HUDEP-2 (cell line): Measurements from ENCODE around the gene KMT2B.
"Not testable (repeated sequence)": the region's sequence is repeated elsewhere in the genome, so short reads cannot be mapped to it uniquely, and the experiment has no call there.

ENCODE experiments used
- DNase-seq, 76 experiments: peaks; one replicate each; lab custom pipeline; 2025; ENCODE audit not compliant: unreplicated experiment in 76 of 76; lab: John Stamatoyannopoulos, UW

The KMT2B gene

GRCh38 chr19:35754370-35755130 lies 36.7 kb downstream of the KMT2B start:
- no peak for DNase-seq

- no peak for DNase-seq
Observed at GRCh38 chr19:35755131-35755549, 37.3 kb downstream of the KMT2B start.

- peak in 28 of 76 experiments; percentile 13 to 55 (median 36) for DNase-seq
Observed at GRCh38 chr19:35755550-35756376, 38.0 kb downstream of the KMT2B start.

- no peak for DNase-seq
Observed at GRCh38 chr19:35756377-35757230, 38.8 kb downstream of the KMT2B start, which contains the start of gene HSPB6. Gene HSPB6, minus strand, starts transcription at chr19:35757029. Its CDS starts 21 bp downstream, at chr19:35757008.

GRCh38 chr19:35757231-35757748 lies 39.5 kb downstream of the KMT2B start:
- DNase-seq, result peak in 41 of 76 experiments; percentile 33 to 93 (median 64)

GRCh38 chr19:35757749-35758608 lies 40.2 kb downstream of the KMT2B start, which contains the start of gene PROSER3:
Gene PROSER3, plus strand, starts transcription at chr19:35758176. Its CDS starts 40 bp downstream, at chr19:35758216.
- DNase-seq, result peak; percentile 79 to 100 (median 100)

- DNase-seq, result no peak
Observed at GRCh38 chr19:35759697-35760096, 41.9 kb downstream of the KMT2B start.

- DNase-seq, result no peak
Observed at GRCh38 chr19:35760711-35761349, 43.0 kb downstream of the KMT2B start.

- no peak for DNase-seq
Observed at GRCh38 chr19:35764432-35765315, 46.9 kb downstream of the KMT2B start.

- no peak for DNase-seq
Observed at GRCh38 chr19:35766571-35767104, 48.8 kb downstream of the KMT2B start.

- DNase-seq, result no peak
Observed at GRCh38 chr19:35767288-35768081, 49.7 kb downstream of the KMT2B start.

GRCh38 chr19:35768082-35768421 lies 50.2 kb downstream of the KMT2B start:
- DNase-seq, result no peak

- not testable (repeated sequence) for DNase-seq
Observed at GRCh38 chr19:35772362-35772761, 54.6 kb downstream of the KMT2B start.

GRCh38 chr19:35773020-35773806 lies 55.4 kb downstream of the KMT2B start:
- DNase-seq, result no peak

GRCh38 chr19:35774274-35775045 lies 56.7 kb downstream of the KMT2B start:
- no peak for DNase-seq

- DNase-seq, result no peak
Observed at GRCh38 chr19:35775046-35775297, 57.2 kb downstream of the KMT2B start.
